ENCODE measurements around the gene RASAL3.
A peak's percentile ranks its signal among the peaks of the same experiment; 100 is the strongest.

The RASAL3 gene

GRCh38 chr19:15456871-15457700 lies 7.3 kb downstream of the RASAL3 start:
- H3K27ac ChIP-seq: no peak overlapping the region
- TF ChIP-seq, protein P1, sequence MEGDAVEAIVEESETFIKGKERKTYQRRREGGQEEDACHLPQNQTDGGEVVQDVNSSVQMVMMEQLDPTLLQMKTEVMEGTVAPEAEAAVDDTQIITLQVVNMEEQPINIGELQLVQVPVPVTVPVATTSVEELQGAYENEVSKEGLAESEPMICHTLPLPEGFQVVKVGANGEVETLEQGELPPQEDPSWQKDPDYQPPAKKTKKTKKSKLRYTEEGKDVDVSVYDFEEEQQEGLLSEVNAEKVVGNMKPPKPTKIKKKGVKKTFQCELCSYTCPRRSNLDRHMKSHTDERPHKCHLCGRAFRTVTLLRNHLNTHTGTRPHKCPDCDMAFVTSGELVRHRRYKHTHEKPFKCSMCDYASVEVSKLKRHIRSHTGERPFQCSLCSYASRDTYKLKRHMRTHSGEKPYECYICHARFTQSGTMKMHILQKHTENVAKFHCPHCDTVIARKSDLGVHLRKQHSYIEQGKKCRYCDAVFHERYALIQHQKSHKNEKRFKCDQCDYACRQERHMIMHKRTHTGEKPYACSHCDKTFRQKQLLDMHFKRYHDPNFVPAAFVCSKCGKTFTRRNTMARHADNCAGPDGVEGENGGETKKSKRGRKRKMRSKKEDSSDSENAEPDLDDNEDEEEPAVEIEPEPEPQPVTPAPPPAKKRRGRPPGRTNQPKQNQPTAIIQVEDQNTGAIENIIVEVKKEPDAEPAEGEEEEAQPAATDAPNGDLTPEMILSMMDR (IDR thresholded peaks at IDR 0.05): no peak
- no peak for TF ChIP-seq ZFX (IDR thresholded peaks at IDR 0.05; ENCODE audit: borderline replicate concordance)

GRCh38 chr19:15456441-15456840 lies 7.9 kb downstream of the RASAL3 start:
- no peak overlapping the region for H3K27ac ChIP-seq
- TF ChIP-seq, protein P1 (IDR thresholded peaks at IDR 0.05): no peak
- no peak for TF ChIP-seq ZFX (IDR thresholded peaks at IDR 0.05; ENCODE audit: borderline replicate concordance)

GRCh38 chr19:15455996-15456395 lies 8.3 kb downstream of the RASAL3 start:
- H3K27ac ChIP-seq: no peak overlapping the region
- no peak for TF ChIP-seq ZFX (IDR thresholded peaks at IDR 0.05; ENCODE audit: borderline replicate concordance)
- TF ChIP-seq, protein P1 (IDR thresholded peaks at IDR 0.05): no peak

DNA sequence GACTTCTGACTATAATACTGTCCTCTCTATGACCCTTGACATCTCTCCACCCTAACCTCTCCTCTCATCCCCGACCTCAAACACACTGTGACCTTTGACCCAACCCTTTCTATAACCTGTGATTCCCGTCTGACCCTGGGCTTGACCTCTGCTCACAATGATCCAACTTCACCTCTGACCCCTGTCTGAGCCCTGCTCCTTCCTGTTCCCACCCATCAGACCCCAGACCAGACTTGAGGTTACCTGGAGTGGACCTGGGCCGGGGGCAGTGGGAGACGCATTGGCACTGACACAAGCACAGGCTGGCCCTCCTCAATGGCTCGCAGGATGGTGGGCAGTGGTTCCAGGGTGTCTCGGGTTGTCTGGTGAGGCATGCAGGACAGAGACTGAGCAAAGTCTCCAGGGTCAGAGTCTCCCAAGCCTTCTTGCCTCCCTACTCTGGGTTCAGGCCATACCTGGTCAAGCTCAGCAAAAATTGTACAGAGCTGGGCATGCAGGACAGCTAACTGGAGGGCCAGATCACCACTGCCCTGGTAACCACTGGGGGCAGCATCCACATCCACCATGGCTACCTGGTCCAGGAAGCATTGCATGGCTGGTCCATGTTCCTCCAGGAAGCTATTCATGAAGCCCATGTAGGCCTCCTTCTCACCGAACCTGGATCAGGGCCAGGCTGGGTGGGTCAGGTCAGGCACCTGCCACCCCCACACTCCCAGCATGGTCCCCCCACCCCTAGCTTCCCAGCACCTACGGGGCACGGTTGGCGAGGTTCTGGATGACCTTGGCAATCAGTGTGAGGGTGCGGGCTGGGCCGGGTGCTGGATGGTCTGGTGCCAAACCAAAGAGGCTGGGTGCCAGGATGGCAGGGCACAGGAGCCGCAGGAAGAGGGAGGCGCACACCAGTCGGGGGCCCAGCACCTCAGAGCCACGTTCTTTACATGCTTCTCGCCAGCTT lies 10.2 kb downstream of the RASAL3 start:
- TF ChIP-seq ZFX (IDR thresholded peaks at IDR 0.05; ENCODE audit: borderline replicate concordance): no peak
- TF ChIP-seq, protein P1 (IDR thresholded peaks at IDR 0.05): peak; percentile 67

DNA sequence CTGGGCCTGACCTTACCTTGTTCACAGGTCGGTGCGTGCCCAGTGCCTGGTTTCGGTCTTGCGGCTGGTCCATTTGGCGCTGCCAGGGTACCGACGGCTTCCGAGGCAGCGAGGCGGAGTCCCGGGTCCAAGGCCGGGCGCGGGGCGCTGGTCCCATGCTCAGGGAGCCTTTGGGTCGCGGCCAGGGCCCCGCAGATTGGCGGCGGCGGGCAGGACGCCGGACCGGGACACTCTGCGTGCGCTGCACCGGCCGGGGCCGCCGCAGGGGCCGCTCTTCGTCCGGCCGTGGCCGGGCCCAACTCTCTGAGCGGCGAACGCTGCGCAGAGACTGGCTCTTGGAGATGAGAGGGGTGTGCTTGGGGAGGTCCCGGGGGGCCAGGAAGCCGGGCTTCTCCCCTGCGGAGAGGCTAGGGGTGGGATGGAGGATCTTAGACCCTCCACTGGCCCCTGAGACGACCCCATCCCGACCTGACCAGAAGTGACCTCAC lies 11.2 kb downstream of the RASAL3 start:
- TF ChIP-seq, protein P1 (IDR thresholded peaks at IDR 0.05): peak; percentile 37
- TF ChIP-seq ZFX (IDR thresholded peaks at IDR 0.05; ENCODE audit: borderline replicate concordance): no peak
- H3K27ac ChIP-seq: peak overlapping the region; percentile 52

More for the DNA sequence above, 10.2 kb downstream of the RASAL3 start:
- no peak overlapping the region for H3K27ac ChIP-seq

- no peak for TF ChIP-seq ZFX (IDR thresholded peaks at IDR 0.05; ENCODE audit: borderline replicate concordance)
- TF ChIP-seq, protein P1 (IDR thresholded peaks at IDR 0.05): no peak
- H3K27ac ChIP-seq: peak overlapping the region; percentile 52
Observed at GRCh38 chr19:15452111-15453047, 12.0 kb downstream of the RASAL3 start.
